Activated B cell treated with CpG ODN at 0.5 μM for 24 hours (primary cell): Measurements from ENCODE around the gene FOXJ2. TPM values are rescaled to one million over a fixed set of nuclear protein-coding genes. Genes with fewer than 3 reads are reported as not detected.

Experiments
- ATAC-seq: fragments of 200-7000 bp; cut with Tn5 transposase; one replicate; pipeline ENCODE4 v1.10.0; 2021; ENCODE audit warnings: low read depth, mild to moderate bottlenecking, moderate library complexity
- CTCF ChIA-PET: fragments of 350-600 bp; sonication (Branson Sonifier 250); formaldehyde crosslinking; loops from one replicate; lab custom pipeline; 2021; ENCODE audit warnings: antibody characterized with exemption; lab: Charles Lee
- POLR2A ChIA-PET: fragments of 350-600 bp; sonication (Branson Sonifier 250); formaldehyde crosslinking; loops from one replicate; lab custom pipeline; 2021; ENCODE audit warnings: antibody characterized with exemption; lab: Charles Lee
- DNase-seq: peaks from one replicate; pipeline ENCODE4 v3.0.0; 2022
- H3K27ac Mint-ChIP-seq: one replicate; pipeline ENCODE4 v1.8.0; 2020; ENCODE audit warnings: mixed read lengths
- H3K27me3 Mint-ChIP-seq: one replicate; pipeline ENCODE4 v1.8.0; 2021; ENCODE audit warnings: mixed read lengths
- H3K36me3 Mint-ChIP-seq: one replicate; pipeline ENCODE4 v1.8.0; 2021; ENCODE audit warnings: low read depth, mixed read lengths
- H3K4me1 Mint-ChIP-seq: one replicate; pipeline ENCODE4 v1.8.0; 2021; ENCODE audit warnings: mixed read lengths
- H3K4me3 Mint-ChIP-seq: one replicate; pipeline ENCODE4 v1.8.0; 2020; ENCODE audit warnings: mild to moderate bottlenecking, mixed read lengths
- H3K9me3 Mint-ChIP-seq: one replicate; pipeline ENCODE4 v1.8.0; 2020; ENCODE audit warnings: mixed read lengths
- CTCF ChIP-seq: fragments of 200-600 bp; IDR thresholded peaks from one replicate; pipeline ENCODE4 v1.8.0; 2022; ENCODE audit warnings: antibody characterized with exemption, mild to moderate bottlenecking
- intact Hi-C: fragments of 100-400 bp; cut with micrococcal nuclease; formaldehyde crosslinking; loops from one replicate; pipeline ENCODE4 v1.15.1; 2024
- total RNA-seq: library from RNA; stranded (reverse); gene quantifications from 2 replicates; pipeline ENCODE4 v1.2.3, GENCODE V29; 2022

FOXJ2 gene
- total RNA-seq, 1 donor from 2014 or later = 13.6 TPM

- Mint-ChIP-seq H3K27ac (no peak overlapping the region), H3K36me3 (peaks cover 74% of the 10 kb centered on the region), H3K27me3 (no peaks in the 10 kb centered on the region), H3K4me1 (peaks cover 15% of the 10 kb centered on the region), H3K4me3 (no peak overlapping the region), H3K9me3 (no peaks in the 10 kb centered on the region)
- DNase-seq = no peak
- CTCF ChIA-PET = interaction anchor here (3.0 kb wide), 1 partner anchor 25 kb away, joined by 9 read pairs; no protein-coding TSS in a partner anchor
- ATAC-seq = no peak
- TF ChIP-seq CTCF = no peak
- intact Hi-C loops = no loop called here
- POLR2A ChIA-PET = no interaction called here
Observed at GRCh38 chr12:8052679-8053078, 20.2 kb downstream of the FOXJ2 start.

GRCh38 chr12:8054816-8055215 is 22.3 kb downstream of the FOXJ2 start:
- H3K4me3 Mint-ChIP-seq = no peak overlapping the region
- no peaks in the 10 kb centered on the region for H3K9me3 Mint-ChIP-seq
- ChIA-PET POLR2A (interaction anchor here (0.6 kb wide), 1 partner anchor 123 kb away, joined by 3 read pairs; no protein-coding TSS in a partner anchor), CTCF (no interaction called here)
- ATAC-seq (no peak), DNase-seq (no peak)
- H3K27ac Mint-ChIP-seq = no peak overlapping the region
- TF ChIP-seq CTCF = no peak
- peaks cover 53% of the 10 kb centered on the region for H3K36me3 Mint-ChIP-seq
- peaks cover 10% of the 10 kb centered on the region for H3K4me1 Mint-ChIP-seq
- intact Hi-C loops = no loop called here
- no peaks in the 10 kb centered on the region for H3K27me3 Mint-ChIP-seq

- DNase-seq (no peak), ATAC-seq (no peak)
- CTCF ChIA-PET = no interaction called here
- POLR2A ChIA-PET = no interaction called here
- intact Hi-C loops = no loop called here
- Mint-ChIP-seq H3K9me3 (no peaks in the 10 kb centered on the region), H3K4me3 (no peak overlapping the region), H3K27ac (no peak overlapping the region), H3K36me3 (peaks cover 34% of the 10 kb centered on the region), H3K27me3 (no peaks in the 10 kb centered on the region), H3K4me1 (peaks cover 6% of the 10 kb centered on the region)
- TF ChIP-seq CTCF = no peak
Observed at GRCh38 chr12:8057306-8057705, 24.8 kb downstream of the FOXJ2 start.

- no peaks in the 10 kb centered on the region for H3K27me3 Mint-ChIP-seq
- peaks cover 6% of the 10 kb centered on the region for H3K4me1 Mint-ChIP-seq
- no peak overlapping the region for H3K27ac Mint-ChIP-seq
- ChIA-PET CTCF (no interaction called here), POLR2A (interaction anchor here (0.6 kb wide), 1 partner anchor 141 kb away, joined by 4 read pairs; no protein-coding TSS in a partner anchor)
- intact Hi-C loops = no loop called here
- H3K4me3 Mint-ChIP-seq = no peak overlapping the region
- no peak for TF ChIP-seq CTCF
- ATAC-seq (no peak), DNase-seq (no peak)
- peaks cover 29% of the 10 kb centered on the region for H3K36me3 Mint-ChIP-seq
- H3K9me3 Mint-ChIP-seq = no peaks in the 10 kb centered on the region
Observed at GRCh38 chr12:8057839-8058238, 25.3 kb downstream of the FOXJ2 start.

GRCh38 chr12:8058506-8058905 is 26.0 kb downstream of the FOXJ2 start:
- intact Hi-C loops = no loop called here
- Mint-ChIP-seq H3K36me3 (peaks cover 23% of the 10 kb centered on the region), H3K4me3 (no peak overlapping the region), H3K9me3 (no peaks in the 10 kb centered on the region), H3K27me3 (no peaks in the 10 kb centered on the region), H3K27ac (no peak overlapping the region), H3K4me1 (peaks cover 6% of the 10 kb centered on the region)
- ATAC-seq = no peak
- ChIA-PET CTCF (no interaction called here), POLR2A (interaction anchor here (0.6 kb wide), 1 partner anchor 141 kb away, joined by 4 read pairs; no protein-coding TSS in a partner anchor)
- no peak for TF ChIP-seq CTCF
- DNase-seq = no peak
